Fibroblast of skin of abdomen (primary cell): ENCODE measurements around the gene ACTR3. TPM values are rescaled to one million over a fixed set of nuclear protein-coding genes. Genes with fewer than 3 reads are reported as not detected.
"Not testable (repeated sequence)": the region's sequence is repeated elsewhere in the genome, so short reads cannot be mapped to it uniquely, and the experiment has no call there.

ENCODE experiments used
- DNase-seq: peaks from one replicate; pipeline ENCODE4 v3.0.0-alpha.2; 2013
- polyA plus RNA-seq, 2 experiments: library from polyadenylated mRNA; unstranded; fragments of 120-200 nt; gene quantifications; one replicate each; pipeline ENCODE4 v1.2.1, GENCODE V29; 2013; ENCODE audit not compliant: insufficient read length in 2 of 2

ACTR3 gene
- polyA plus RNA-seq (2013, experiment 1 of 2; ENCODE audit: insufficient read length) = 496 TPM
- 477 TPM for polyA plus RNA-seq (2013, experiment 2 of 2; ENCODE audit: insufficient read length)

- peak; percentile 99 for DNase-seq
These were observed at the start of gene ACTR3 for GRCh38 chr2:113889471-113890252. TSS of gene ACTR3 (plus strand) at chr2:113890089. CDS start at chr2:113890280, 191 bp downstream.

DNA sequence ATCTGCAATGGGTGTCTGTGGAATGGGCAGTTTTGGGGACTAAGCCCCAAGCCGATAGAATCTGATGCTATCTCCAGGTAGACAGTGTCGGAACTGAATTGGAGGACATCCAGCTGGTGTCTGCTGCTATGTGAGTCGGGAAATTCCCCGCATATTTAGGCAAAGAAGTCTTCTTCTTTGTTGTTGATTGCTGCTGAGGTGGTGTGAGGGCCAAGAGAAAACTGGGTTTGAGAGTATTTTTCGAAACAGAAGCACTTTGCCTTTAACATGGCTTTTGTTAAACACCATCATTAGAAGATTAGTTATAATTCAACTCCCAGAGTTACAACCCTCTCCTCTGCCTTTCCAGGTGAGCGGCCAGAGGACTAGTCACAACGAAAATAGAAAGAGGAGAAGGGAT is 49.4 kb upstream of the ACTR3 start:
- no peak for DNase-seq

- peak; percentile 78 for DNase-seq
These were observed 46.8 kb upstream of the ACTR3 start for GRCh38 chr2:113842919-113843736.

DNA sequence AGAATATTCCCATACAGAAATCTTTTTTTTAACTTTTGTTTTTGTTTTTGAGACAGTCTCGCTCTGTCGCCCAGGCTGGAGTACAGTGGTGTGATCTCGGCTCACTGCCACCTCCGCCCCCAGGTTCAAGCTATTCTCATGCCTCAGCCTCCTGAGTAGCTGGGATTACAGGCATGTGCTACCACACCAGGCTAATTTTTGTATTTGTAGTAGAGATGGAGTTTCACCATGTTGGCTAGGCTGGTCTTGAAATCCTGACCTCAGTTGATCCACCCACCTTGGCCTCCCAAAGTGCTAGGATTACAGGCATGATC is 46.2 kb upstream of the ACTR3 start:
- not testable (repeated sequence) for DNase-seq

DNA sequence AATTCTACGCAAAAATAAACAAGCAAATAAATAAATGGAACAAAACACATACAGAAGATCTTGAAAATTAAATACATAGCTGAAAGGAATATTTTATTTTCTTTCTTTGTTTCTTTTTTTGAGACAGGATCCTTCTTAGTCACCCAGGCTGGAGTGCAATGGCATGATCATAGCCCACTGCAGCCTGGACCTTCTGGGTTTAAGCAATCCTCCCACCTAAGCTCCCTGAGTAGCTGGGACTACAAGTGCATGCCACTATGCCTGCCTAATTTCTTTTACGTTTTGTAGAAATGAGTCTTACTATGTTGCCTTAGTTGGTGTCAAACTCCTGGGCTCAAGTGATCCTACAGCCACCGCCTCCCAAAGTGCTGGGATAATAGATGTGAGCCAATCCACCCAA is 44.6 kb upstream of the ACTR3 start:
- DNase-seq = no peak

- DNase-seq = not testable (repeated sequence)
These were observed 44.1 kb upstream of the ACTR3 start for GRCh38 chr2:113845796-113846195.

GRCh38 chr2:113846429-113846828 is 43.5 kb upstream of the ACTR3 start:
- DNase-seq = no peak

GRCh38 chr2:113847144-113847543 is 42.7 kb upstream of the ACTR3 start:
- DNase-seq = no peak

DNA sequence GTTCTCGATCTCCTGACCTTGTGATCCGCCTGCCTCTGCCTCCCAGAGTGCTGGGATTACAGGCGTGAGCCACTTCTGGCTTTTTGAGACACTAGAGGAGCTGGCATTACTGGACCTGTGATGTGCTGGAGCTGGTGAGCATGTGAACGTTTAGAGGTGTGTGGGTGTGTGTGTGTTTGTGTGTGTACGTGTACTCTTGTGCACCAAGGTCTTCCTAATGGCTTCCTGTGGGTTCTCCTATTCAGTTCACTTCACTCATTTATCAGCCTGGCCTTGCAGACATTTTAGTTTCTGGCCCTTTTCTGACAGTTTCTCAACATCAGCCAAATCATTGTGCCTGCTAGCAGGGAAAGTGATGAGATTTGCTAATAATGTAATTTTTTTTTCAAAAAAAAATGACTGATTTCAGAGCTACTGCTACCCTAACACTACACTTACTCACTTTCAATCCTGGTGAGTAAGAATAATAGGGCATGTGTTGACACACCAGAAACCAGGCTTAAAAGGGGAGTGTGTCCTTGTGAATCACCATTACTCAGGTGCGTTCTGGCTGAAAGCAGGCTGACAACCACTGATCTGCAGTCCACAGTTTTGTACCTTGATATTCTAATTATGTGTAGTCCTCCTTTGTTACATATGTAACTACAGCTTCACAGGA is 41.0 kb upstream of the ACTR3 start:
- DNase-seq = no peak

DNA sequence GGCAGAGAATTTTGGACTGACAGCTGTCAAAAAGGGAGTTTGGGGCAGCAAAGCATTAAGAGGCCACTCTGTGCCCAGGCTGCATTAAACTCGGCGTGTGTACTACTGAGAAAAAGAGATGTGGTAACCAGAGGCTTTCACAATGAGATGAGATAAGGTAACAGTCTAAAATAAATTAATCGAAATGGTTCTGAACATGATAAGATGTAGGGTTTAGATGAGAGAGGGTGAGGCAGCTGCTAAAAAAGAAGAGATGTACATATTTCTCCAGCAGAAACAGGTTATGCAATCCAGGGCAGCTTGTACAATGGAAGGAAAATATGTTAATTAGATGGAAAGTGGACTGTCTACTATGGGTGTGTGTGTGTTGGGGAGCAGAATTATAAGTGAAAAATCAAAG is 39.2 kb upstream of the ACTR3 start:
- no peak for DNase-seq

DNA sequence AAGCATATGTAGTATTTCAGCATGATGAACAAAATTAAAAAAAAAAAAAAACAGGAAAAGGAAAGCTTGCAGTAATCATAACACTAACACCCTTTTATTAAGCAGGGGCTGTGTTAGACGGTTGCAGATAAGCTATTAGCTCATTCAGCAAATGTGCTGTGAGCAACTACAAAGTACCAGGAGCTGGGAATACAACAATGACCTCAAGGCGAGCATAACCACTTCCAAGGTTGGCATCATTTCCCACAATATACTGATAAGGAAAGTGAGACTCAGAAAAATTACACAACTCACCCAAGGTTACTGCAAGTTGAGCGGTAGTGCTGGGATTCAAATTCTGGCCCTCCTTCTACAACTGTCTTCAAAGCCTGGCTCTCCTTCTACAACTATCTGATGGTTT is 38.2 kb upstream of the ACTR3 start:
- DNase-seq = no peak

DNA sequence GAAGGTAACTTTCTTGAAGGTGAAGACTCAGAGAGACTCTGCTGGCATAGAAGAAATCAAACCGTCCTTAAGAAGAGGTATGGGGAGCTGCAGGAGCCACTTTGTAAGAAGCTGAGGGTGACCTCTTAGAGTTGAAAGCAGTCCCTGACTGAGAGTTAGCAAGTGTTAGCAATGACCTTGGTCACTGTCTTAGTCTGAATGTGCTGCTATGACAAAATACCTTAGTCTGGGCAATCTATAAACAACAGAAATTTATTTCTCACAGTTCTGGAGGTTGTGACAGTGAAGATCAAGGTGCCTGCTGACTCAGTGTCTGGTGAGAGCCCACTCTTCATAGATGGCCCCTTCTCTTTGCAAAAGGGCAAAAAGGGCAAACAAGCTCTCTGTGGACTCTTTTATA is 35.7 kb upstream of the ACTR3 start:
- DNase-seq = no peak

DNA sequence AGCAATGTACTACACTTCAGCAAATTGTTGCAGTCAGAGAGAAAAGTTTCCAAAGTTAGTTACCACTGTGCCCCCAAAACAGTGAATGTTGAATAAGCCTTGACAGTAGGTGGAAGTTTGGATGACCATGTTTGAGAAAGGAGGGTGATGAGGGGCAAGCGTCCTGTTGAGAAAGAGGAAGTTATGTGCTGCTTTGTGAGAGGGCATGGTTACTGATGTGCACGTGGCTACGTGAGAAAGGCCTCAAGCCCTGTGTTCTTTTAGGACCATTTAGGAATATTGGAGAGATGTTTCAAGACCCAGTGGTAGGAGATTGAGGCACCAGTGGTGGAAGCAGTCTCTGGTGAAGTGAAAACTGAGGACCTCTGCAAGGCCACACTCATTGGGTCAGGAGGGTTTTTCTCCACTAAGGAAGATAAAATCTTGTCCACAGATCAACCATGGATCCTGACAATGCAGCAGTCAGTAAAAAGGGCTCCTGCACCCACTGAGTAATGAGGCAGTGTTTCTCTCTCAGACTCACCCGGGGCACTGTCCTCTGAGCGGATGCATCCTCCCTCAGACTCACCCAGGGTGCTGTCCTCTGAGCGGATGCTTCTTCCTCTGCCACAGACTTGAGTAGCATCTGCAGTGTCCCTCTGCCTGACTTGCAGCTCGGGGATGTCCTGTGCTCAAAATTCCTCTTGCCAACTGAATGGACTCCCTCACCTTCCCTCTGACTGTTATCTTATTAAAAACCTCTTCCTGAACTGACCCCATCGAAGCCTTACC is 34.7 kb upstream of the ACTR3 start:
- no peak for DNase-seq

DNA sequence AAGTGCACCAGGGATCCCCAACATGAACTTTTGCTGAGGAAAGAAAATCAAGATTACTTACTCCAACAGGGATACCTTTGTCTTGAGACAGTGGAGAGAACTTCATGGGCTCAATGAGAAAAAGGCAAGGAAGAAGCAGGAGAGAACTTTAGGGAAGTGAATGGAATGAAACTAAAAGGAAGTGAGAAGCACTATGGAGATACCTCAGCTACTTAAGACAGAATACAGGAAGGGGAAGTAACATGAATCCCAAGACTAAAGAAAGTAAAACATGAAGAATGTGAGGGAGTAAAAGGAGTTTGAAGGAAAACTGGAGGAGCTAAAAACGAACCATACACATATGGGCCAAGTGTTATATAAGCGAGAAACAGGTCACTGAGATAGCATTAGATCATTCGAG is 32.4 kb upstream of the ACTR3 start:
- DNase-seq = no peak

- peak; percentile 80 for DNase-seq
These were observed 31.1 kb upstream of the ACTR3 start for GRCh38 chr2:113858764-113859163.

DNA sequence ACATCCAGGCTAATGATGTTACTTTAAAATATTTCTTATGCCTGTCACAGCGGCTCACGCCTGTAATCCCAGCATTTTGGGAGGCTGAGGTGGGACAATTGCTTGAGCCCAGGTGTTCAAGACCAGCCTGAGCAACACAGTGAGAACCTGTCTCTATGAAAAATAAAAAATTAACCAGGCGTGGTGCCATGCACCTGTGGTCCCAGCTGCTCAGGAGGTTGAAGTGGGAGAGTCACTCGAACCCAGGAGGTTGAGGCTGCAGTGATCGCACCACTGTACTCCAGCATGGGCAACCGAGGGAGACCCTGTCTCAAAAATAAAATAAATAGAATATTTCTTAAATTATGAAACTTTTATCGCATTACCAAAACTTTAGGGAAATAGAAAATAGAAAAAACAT is 28.1 kb upstream of the ACTR3 start:
- no peak for DNase-seq

DNA sequence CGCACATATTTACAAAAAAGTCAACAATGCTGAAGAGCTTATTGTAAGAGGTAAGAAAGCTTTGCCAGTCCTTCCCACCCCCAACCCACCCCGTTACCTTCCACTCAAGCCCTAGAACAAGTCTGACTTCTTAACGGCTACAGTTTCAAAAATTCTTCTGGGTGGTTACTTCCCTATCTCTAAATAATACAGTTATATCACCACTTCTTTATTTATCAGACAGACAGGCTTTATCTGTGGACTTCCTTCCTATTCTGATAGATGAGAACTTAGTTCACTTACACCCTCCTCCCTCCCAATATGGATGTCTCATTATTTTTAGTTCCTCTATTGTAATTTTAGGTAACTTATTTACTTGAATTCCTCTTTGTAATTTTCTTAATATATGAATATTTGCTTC is 26.7 kb upstream of the ACTR3 start:
- no peak for DNase-seq

GRCh38 chr2:113867571-113867970 is 22.3 kb upstream of the ACTR3 start:
- no peak for DNase-seq

DNA sequence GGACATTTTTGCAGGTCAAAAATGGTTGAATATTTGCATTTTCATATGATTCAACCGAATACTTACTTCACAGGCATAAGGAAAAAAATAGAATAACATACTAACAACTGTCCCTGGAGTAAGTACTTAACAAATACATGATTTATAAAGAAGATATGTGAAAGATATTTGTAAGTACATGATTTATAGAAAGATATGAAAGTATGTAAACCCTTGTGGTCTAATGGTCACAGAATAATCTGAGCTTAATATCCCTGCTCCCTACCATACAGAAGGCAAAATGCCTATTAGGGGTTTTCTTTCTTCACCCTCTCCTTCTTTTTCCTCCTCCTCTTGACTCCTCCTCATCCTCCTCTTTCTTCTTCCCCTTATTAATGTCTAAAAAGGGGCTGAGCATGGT is 20.6 kb upstream of the ACTR3 start:
- no peak for DNase-seq

DNA sequence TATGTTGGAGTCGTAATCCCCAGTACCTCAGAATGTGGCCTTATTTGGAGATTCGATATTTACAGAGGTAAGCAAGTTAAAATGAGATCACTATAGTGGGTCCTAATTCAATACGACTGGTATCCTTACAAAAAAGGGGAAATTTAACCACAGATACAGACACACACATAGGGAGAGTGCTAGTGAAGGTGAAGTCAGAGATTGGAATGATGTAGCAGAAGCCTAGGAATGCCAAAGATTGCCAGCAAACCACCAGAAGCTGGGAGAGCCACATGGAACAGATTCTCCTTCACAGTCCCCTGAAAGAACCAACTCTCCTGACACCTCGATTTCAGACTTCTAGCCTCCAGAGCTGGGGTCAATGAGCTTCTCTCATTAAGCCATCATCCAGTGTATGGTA is 17.7 kb upstream of the ACTR3 start:
- DNase-seq = peak; percentile 88

- DNase-seq = no peak
These were observed 16.0 kb upstream of the ACTR3 start for GRCh38 chr2:113873867-113874266.

- no peak for DNase-seq
These were observed 14.8 kb upstream of the ACTR3 start for GRCh38 chr2:113875135-113875534.
